Astrocyte of the hippocampus (primary cell): ENCODE measurements around the gene MALSU1.
"Not testable (repeated sequence)": the region's sequence is repeated elsewhere in the genome, so short reads cannot be mapped to it uniquely, and the experiment has no call there.

Experiments used
- DNase-seq: peaks from one replicate; pipeline ENCODE4 v3.0.0; 2011; ENCODE audit warnings: low read depth, low spot score

Gene MALSU1

GRCh38 chr7:23285657-23286646, 13.2 kb upstream of the MALSU1 start:
- no peak for DNase-seq

- no peak for DNase-seq
These were observed 11.5 kb upstream of the MALSU1 start for GRCh38 chr7:23287612-23288011.

- DNase-seq = no peak
These were observed 8.1 kb upstream of the MALSU1 start for GRCh38 chr7:23290993-23291392.

- peak; percentile 47 for DNase-seq
These were observed 7.1 kb upstream of the MALSU1 start for GRCh38 chr7:23291957-23292560.

GRCh38 chr7:23292623-23293022, 6.5 kb upstream of the MALSU1 start:
- DNase-seq = no peak

GRCh38 chr7:23293500-23294073, 5.6 kb upstream of the MALSU1 start:
- DNase-seq = no peak

- no peak for DNase-seq
These were observed 4.4 kb upstream of the MALSU1 start for GRCh38 chr7:23294549-23295400.

GRCh38 chr7:23295401-23295697, 3.8 kb upstream of the MALSU1 start:
- no peak for DNase-seq

GRCh38 chr7:23298141-23298881, 828 bp upstream of the MALSU1 start:
- peak; percentile 81 for DNase-seq

- no peak for DNase-seq
These were observed 696 bp downstream of the MALSU1 start for GRCh38 chr7:23299770-23300300.

- DNase-seq = no peak
These were observed 7.9 kb downstream of the MALSU1 start for GRCh38 chr7:23306936-23307521.

GRCh38 chr7:23308754-23309153, 9.6 kb downstream of the MALSU1 start:
- DNase-seq = no peak

GRCh38 chr7:23312141-23312540, 13.0 kb downstream of the MALSU1 start:
- not testable (repeated sequence) for DNase-seq

- peak; percentile 79 for DNase-seq
These were observed 16.2 kb downstream of the MALSU1 start for GRCh38 chr7:23315366-23315765.

GRCh38 chr7:23331132-23331531, 32.0 kb downstream of the MALSU1 start:
- no peak for DNase-seq

- no peak for DNase-seq
These were observed 33.1 kb downstream of the MALSU1 start for GRCh38 chr7:23332193-23332592.

- no peak for DNase-seq
These were observed 33.9 kb downstream of the MALSU1 start for GRCh38 chr7:23332910-23333612.

GRCh38 chr7:23333671-23334246, 34.6 kb downstream of the MALSU1 start:
- peak; percentile 75 for DNase-seq

- DNase-seq = peak; percentile 89
These were observed 35.4 kb downstream of the MALSU1 start for GRCh38 chr7:23334482-23335056.
